ENCODE results near the gene CASP12.

Gene CASP12

DNA sequence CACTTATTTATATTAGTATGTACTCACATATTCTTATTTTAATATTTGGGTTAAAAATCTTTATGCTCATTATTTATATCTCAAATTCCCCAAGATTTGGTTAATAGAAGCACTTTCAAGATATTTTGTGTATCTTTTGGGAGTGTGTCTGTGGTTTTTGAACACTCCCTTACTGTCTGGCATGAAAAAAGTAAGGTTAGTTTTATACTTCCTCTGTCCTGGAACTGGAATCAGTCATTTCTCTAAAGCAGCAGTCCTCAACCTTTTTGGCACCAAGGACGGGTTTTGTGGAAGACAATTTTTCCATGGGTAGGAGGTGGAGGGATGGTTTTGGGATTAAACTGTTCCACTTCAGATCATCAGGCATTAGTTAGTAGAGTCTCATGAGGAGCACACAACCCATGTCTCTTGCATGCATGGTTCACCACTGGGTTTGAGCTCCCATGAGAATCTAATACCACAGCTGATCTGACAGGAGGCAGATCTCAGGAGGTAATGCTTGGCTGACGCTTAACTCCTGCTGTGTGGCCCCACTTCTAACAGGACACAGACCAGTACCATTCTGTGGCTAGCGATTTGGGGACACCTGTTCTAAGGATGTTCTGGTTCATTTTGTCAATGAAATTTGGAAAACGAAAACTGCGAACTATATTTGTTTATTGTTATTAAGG is 60.2 kb downstream of the CASP12 start:
- DNase-seq (ENCODE audit: low read depth): no peak

- DNase-seq (ENCODE audit: low read depth): no peak
Measured at GRCh38 chr11:104836691-104837090, 61.6 kb downstream of the CASP12 start.
